Subcutaneous adipose tissue (tissue), 4 donors: Measurements from ENCODE around the gene ATP6V0E2. TPM values are rescaled to one million over a fixed set of nuclear protein-coding genes. Genes with fewer than 3 reads are reported as not detected.

Source experiments
- CTCF ChIP-seq: fragments of 450-650 bp; IDR thresholded peaks from one replicate; pipeline ENCODE4 v1.5.1; 2016; ENCODE audit warnings: low read depth, mild to moderate bottlenecking, control low read depth, antibody characterized with exemption, moderate library complexity
- total RNA-seq, 4 donors: library from RNA; depleted of rRNA; stranded (reverse); fragments of >200 nt; gene quantifications; one replicate each; pipeline ENCODE4 v1.1.0, GENCODE V29; 2016

The ATP6V0E2 gene
- total RNA-seq, 4 donors from 2014 or later: 7.5 to 32.8 (median 13.5) TPM

GRCh38 chr7:149866139-149866778 is 7.5 kb upstream of the ATP6V0E2 start:
- TF ChIP-seq CTCF: no peak

- no peak for TF ChIP-seq CTCF
Observed at GRCh38 chr7:149866779-149867447, 6.9 kb upstream of the ATP6V0E2 start.

- no peak for TF ChIP-seq CTCF
Observed at GRCh38 chr7:149867762-149868622, 5.8 kb upstream of the ATP6V0E2 start.

GRCh38 chr7:149868623-149869290 is 5.0 kb upstream of the ATP6V0E2 start:
- TF ChIP-seq CTCF: no peak

- TF ChIP-seq CTCF: no peak
Observed at GRCh38 chr7:149869291-149869650, 4.5 kb upstream of the ATP6V0E2 start.

- TF ChIP-seq CTCF: no peak
Observed at GRCh38 chr7:149869867-149870266, 3.9 kb upstream of the ATP6V0E2 start.

- TF ChIP-seq CTCF: no peak
Observed at GRCh38 chr7:149870274-149870673, 3.5 kb upstream of the ATP6V0E2 start.
